Measurements from ENCODE around the gene KIAA0753. TPM values are rescaled to one million over a fixed set of nuclear protein-coding genes. Genes with fewer than 3 reads are reported as not detected.
"Not testable (repeated sequence)": the region's sequence is repeated elsewhere in the genome, so short reads cannot be mapped to it uniquely, and the experiment has no call there.

The KIAA0753 gene
- total and polyA plus RNA-seq, 2 of the 4 experiments (the other 2 are of a cell fraction): 10.2 to 17.6 TPM

GRCh38 chr17:6663200-6663599, 22.7 kb upstream of the KIAA0753 start:
- H2AK9ac ChIP-seq (replicated peaks; ENCODE audit: low read depth, low read length, poor library complexity); H3K4me3 ChIP-seq (ENCODE audit: insufficient read depth, low read depth, low read length); H3K9ac ChIP-seq (ENCODE audit: low read depth, low read length); H4K5ac ChIP-seq (ENCODE audit: low read depth, low read length); H3K4me1 ChIP-seq (ENCODE audit: control insufficient read depth, insufficient read depth, low read length); H4K8ac ChIP-seq (ENCODE audit: low read depth in 2 of 2, low read length in 2 of 2); H3K4me2 ChIP-seq (ENCODE audit: low read depth, low read length); H3K4ac ChIP-seq (ENCODE audit: low read depth, low read length); BruUV-seq (replicated peaks); H3K9me1 ChIP-seq (ENCODE audit: insufficient read depth, low read length); CTCF ChIA-PET; H2BK20ac ChIP-seq (ENCODE audit: low read depth, low read length); DNase-seq; H3K56ac ChIP-seq (ENCODE audit: extremely low read depth, insufficient read depth, low read length); H3K36me3 ChIP-seq (ENCODE audit: control insufficient read depth, insufficient read depth, low read length); H2BK15ac ChIP-seq (ENCODE audit: low read depth, low read length); H3K14ac ChIP-seq (replicated peaks; ENCODE audit: low read depth, low read length); H2BK5ac ChIP-seq (ENCODE audit: low read depth, low read length, poor library complexity, severe bottlenecking); H4K91ac ChIP-seq (ENCODE audit: insufficient read depth, low read depth, low read length); H4K20me1 ChIP-seq (ENCODE audit: insufficient read depth, low read length); H3K18ac ChIP-seq (ENCODE audit: low read depth, low read length); H3K27ac ChIP-seq (ENCODE audit: insufficient read depth, low read length); H3K23ac ChIP-seq (ENCODE audit: low read depth, low read length); H2BK120ac ChIP-seq (ENCODE audit: low read depth, low read length); ATAC-seq (ENCODE audit: low read depth); H3K9me3 ChIP-seq (ENCODE audit: control insufficient read depth, insufficient read depth, low read length); H2AK5ac ChIP-seq (ENCODE audit: low read depth, low read length); POLR2A ChIA-PET (ENCODE audit: unreplicated experiment); H2AFZ ChIP-seq (replicated peaks; ENCODE audit: low read length, poor library complexity); dilution Hi-C loops (cut with HindIII; ENCODE audit: low sequenced_read_pairs, unreplicated experiment); H3K79me1 ChIP-seq (ENCODE audit: low read depth in 1 of 2, low read length in 2 of 2): not testable (repeated sequence)
- in situ Hi-C loops (cut with MboI; ENCODE audit: low sequenced_read_pairs): loop anchor here (10.0 kb wide), 3 partner anchors 132 to 352 kb away; partner anchors contain the start of genes RNASEK and TEKT1
- intact Hi-C loops (cut with micrococcal nuclease): loop anchor here (10.0 kb wide), 1 partner anchor 92 kb away; the partner anchor contains the start of gene XAF1
- WGBS, 2 experiments (ENCODE audit: extremely low coverage in 2 of 2, insufficient read length in 1 of 2): 100% methylated on average over 1 of the region's 14 CpGs; no CpG with 5 or more reads in 1 of the 2 experiments
- peaks cover 37% of the 10 kb centered on the region for H3K27me3 ChIP-seq (ENCODE audit: control insufficient read depth, insufficient read depth, low read length)
